ENCODE results near the gene DUSP10. TPM values are rescaled to one million over a fixed set of nuclear protein-coding genes. Genes with fewer than 3 reads are reported as not detected.

The DUSP10 gene
- total RNA-seq, 1 experiment from 2014 or later = 6.2 TPM

DNA sequence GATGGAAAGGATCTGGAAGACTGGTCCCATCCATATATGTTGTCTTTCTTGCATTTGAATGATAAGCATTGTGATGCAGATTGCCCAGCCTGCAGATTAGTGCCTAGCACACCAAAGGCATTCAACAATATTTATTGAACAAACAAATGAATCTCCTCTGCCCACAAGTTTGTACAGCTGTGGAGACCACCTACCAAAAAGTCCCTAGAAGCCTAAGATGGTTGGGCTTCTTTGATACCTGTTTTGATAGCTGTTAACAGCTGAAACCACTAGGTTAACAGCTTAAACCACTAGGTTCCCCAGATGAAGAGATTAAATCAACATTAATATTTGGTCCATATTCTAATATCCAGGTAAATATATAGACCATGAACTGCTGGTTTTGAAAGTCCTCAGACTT lies 9.8 kb downstream of the DUSP10 start:
- TF ChIP-seq, protein P1, sequence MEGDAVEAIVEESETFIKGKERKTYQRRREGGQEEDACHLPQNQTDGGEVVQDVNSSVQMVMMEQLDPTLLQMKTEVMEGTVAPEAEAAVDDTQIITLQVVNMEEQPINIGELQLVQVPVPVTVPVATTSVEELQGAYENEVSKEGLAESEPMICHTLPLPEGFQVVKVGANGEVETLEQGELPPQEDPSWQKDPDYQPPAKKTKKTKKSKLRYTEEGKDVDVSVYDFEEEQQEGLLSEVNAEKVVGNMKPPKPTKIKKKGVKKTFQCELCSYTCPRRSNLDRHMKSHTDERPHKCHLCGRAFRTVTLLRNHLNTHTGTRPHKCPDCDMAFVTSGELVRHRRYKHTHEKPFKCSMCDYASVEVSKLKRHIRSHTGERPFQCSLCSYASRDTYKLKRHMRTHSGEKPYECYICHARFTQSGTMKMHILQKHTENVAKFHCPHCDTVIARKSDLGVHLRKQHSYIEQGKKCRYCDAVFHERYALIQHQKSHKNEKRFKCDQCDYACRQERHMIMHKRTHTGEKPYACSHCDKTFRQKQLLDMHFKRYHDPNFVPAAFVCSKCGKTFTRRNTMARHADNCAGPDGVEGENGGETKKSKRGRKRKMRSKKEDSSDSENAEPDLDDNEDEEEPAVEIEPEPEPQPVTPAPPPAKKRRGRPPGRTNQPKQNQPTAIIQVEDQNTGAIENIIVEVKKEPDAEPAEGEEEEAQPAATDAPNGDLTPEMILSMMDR (conservative IDR thresholded peaks at IDR 0.05; ENCODE audit: low read depth, low read length) = no peak
- no peak for TF ChIP-seq EZH2 (IDR thresholded peaks at IDR 0.05; ENCODE audit: low read length, unreplicated experiment)
- TF ChIP-seq EZH2phosphoT487 (IDR thresholded peaks at IDR 0.05; ENCODE audit: borderline replicate concordance, low read length) = no peak
- no peaks in the 10 kb centered on the region for H3K27me3 ChIP-seq (ENCODE audit: low read length)
- no peaks in the 10 kb centered on the region for H3K36me3 ChIP-seq (ENCODE audit: low read depth, low read length)
- no peak overlapping the region for H2AFZ ChIP-seq (ENCODE audit: low read length)
- H3K27ac ChIP-seq (ENCODE audit: low read length) = no peak overlapping the region
- no peaks in the 10 kb centered on the region for H3K9me2 ChIP-seq (replicated peaks; ENCODE audit: low read length)
- ATAC-seq (no peak), DNase-seq (no peak)
- POLR2A ChIA-PET (ENCODE audit: unreplicated experiment) = no interaction called here
- CTCF ChIA-PET = no interaction called here
- no peak overlapping the region for H3K4me3 ChIP-seq (ENCODE audit: low read length)
- H3K4me1 ChIP-seq (ENCODE audit: insufficient read depth, low read length) = no peaks in the 10 kb centered on the region
- no peaks in the 10 kb centered on the region for H3F3A ChIP-seq (ENCODE audit: low read length, unreplicated experiment)
- no TSS peak for BruUV-seq (replicated peaks)
- no peak overlapping the region for H3K4me2 ChIP-seq (ENCODE audit: low read length)
- intact Hi-C loops (cut with micrococcal nuclease) = no loop called here
- no peaks in the 10 kb centered on the region for H3K79me2 ChIP-seq (ENCODE audit: low read length)
- H3K9me3 ChIP-seq (ENCODE audit: low read length) = no peaks in the 10 kb centered on the region
- no peak overlapping the region for H3K9ac ChIP-seq (ENCODE audit: low read length)
- H4K20me1 ChIP-seq (ENCODE audit: low read length) = no peaks in the 10 kb centered on the region

DNA sequence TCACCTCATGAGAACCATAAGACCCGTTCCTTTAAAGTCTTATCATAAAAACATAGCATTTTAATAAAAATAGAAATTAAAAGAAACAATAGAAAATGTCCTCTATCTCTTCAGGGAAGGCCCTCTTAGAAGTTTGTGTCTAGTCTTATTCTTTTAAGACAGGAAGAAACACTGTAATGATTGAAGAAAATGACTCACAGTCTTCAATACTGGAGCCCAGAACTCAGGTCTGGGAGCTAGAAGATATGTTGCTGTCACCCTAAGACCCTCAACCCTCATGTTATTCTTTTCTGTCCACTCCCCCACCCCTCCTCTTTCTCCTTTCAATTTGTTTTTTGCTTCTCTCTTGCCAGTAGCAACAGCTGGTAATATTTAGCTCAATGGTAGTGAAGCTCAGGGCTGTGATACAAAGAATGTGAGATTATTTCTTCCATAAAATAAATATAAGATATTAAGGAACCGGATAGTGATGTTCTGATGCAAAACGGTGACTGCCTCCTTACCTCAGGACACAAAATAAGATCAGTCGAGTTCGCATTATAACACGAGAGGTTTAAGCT lies 12.0 kb downstream of the DUSP10 start:
- Histone ChIP-seq H3K4me1 (ENCODE audit: insufficient read depth, low read length) (peaks cover 15% of the 10 kb centered on the region), H3K27ac (ENCODE audit: low read length) (no peak overlapping the region), H3K4me2 (ENCODE audit: low read length) (no peak overlapping the region), H4K20me1 (ENCODE audit: low read length) (no peaks in the 10 kb centered on the region), H3K27me3 (ENCODE audit: low read length) (no peaks in the 10 kb centered on the region), H3K9me3 (ENCODE audit: low read length) (no peaks in the 10 kb centered on the region), H3K36me3 (ENCODE audit: low read depth, low read length) (no peaks in the 10 kb centered on the region), H3F3A (ENCODE audit: low read length, unreplicated experiment) (no peaks in the 10 kb centered on the region), H3K9me2 (replicated peaks; ENCODE audit: low read length) (no peaks in the 10 kb centered on the region), H3K79me2 (ENCODE audit: low read length) (no peaks in the 10 kb centered on the region), H3K9ac (ENCODE audit: low read length) (no peak overlapping the region), H2AFZ (ENCODE audit: low read length) (no peak overlapping the region), H3K4me3 (ENCODE audit: low read length) (no peak overlapping the region)
- no TSS peak for BruUV-seq (replicated peaks)
- CTCF ChIA-PET = no interaction called here
- DNase-seq (no peak), ATAC-seq (no peak)
- intact Hi-C loops (cut with micrococcal nuclease) = loop anchor here (5.0 kb wide), 2 partner anchors 188 to 253 kb away; no protein-coding TSS in a partner anchor
- POLR2A ChIA-PET (ENCODE audit: unreplicated experiment) = interaction anchor here (0.5 to 0.6 kb wide), 2 partner anchors 27 to 159 kb away, joined by 3 to 5 read pairs; no protein-coding TSS in a partner anchor
- no peak for TF ChIP-seq EZH2 (IDR thresholded peaks at IDR 0.05; ENCODE audit: low read length, unreplicated experiment)
- no peak for TF ChIP-seq EZH2phosphoT487 (IDR thresholded peaks at IDR 0.05; ENCODE audit: borderline replicate concordance, low read length)
- TF ChIP-seq, protein P1 (conservative IDR thresholded peaks at IDR 0.05; ENCODE audit: low read depth, low read length) = no peak

DNA sequence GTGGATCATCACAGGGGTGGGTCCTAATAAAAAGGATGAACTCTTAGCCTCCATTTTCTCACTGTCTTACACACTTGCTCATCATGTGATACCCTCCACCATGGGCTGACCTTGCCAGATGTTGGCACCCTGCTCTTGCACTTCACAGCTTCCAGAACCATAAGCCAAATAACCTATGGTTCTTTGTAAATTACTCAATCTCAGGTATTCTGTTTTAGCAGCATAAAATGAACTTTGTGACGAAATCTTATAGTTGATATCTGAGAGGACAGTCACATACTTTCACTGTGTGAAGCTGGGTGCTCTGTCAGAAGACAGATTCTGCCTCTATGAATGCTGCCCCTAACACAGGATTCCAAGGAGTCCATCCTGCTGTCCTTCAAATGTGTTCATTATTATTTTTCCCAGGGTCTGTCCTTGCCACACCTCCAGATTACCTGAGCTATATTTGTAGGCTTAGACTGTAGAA lies 13.8 kb downstream of the DUSP10 start:
- H3K27me3 ChIP-seq (ENCODE audit: low read length) = no peaks in the 10 kb centered on the region
- H3K79me2 ChIP-seq (ENCODE audit: low read length) = no peaks in the 10 kb centered on the region
- no peaks in the 10 kb centered on the region for H3F3A ChIP-seq (ENCODE audit: low read length, unreplicated experiment)
- no peak overlapping the region for H2AFZ ChIP-seq (ENCODE audit: low read length)
- no peak overlapping the region for H3K9ac ChIP-seq (ENCODE audit: low read length)
- POLR2A ChIA-PET (ENCODE audit: unreplicated experiment) = no interaction called here
- intact Hi-C loops (cut with micrococcal nuclease) = loop anchor here (5.0 kb wide), 2 partner anchors 186 to 251 kb away; no protein-coding TSS in a partner anchor
- TF ChIP-seq, protein P1 (conservative IDR thresholded peaks at IDR 0.05; ENCODE audit: low read depth, low read length) = no peak
- TF ChIP-seq EZH2phosphoT487 (IDR thresholded peaks at IDR 0.05; ENCODE audit: borderline replicate concordance, low read length) (no peak), EZH2 (IDR thresholded peaks at IDR 0.05; ENCODE audit: low read length, unreplicated experiment) (no peak)
- no peaks in the 10 kb centered on the region; the same call in 1 of the 2 replicates for H3K9me3 ChIP-seq (ENCODE audit: low read length)
- no peaks in the 10 kb centered on the region for H3K9me2 ChIP-seq (replicated peaks; ENCODE audit: low read length)
- H3K36me3 ChIP-seq (ENCODE audit: low read depth, low read length) = peaks cover 8% of the 10 kb centered on the region
- ATAC-seq = no peak
- no peaks in the 10 kb centered on the region for H4K20me1 ChIP-seq (ENCODE audit: low read length)
- H3K27ac ChIP-seq (ENCODE audit: low read length) = no peak overlapping the region
- DNase-seq = no peak
- CTCF ChIA-PET = no interaction called here
- H3K4me3 ChIP-seq (ENCODE audit: low read length) = no peak overlapping the region
- H3K4me1 ChIP-seq (ENCODE audit: insufficient read depth, low read length) = peaks cover 19% of the 10 kb centered on the region
- no TSS peak for BruUV-seq (replicated peaks)
- H3K4me2 ChIP-seq (ENCODE audit: low read length) = no peak overlapping the region

Measured in PC-3 (cell line).